K562 (cell line): ENCODE data around the gene PPP1R15A. TPM values are rescaled to one million over a fixed set of nuclear protein-coding genes. Genes with fewer than 3 reads are reported as not detected.

Experiments used
- C11orf30 ChIP-seq: fragments of 450-650 bp; IDR thresholded peaks from 2 replicates; pipeline ENCODE4 v1.6.1; 2016; ENCODE audit warnings: low read depth, mild to moderate bottlenecking
- FOXJ2 ChIP-seq: fragments of 200-800 bp; sonication (Bioruptor generic); IDR thresholded peaks from 2 replicates; pipeline ENCODE4 v1.6.1; 2016; ENCODE audit warnings: missing genetic modification characterization, missing compliant biosample characterization
- FOXM1 ChIP-seq, 2 experiments: fragments of 450-650 bp in 1 of 2; sonication (generic) in 1 of 2; formaldehyde crosslinking in 1 of 2; IDR thresholded peaks; 2 replicates each; pipeline versions ENCODE4 v1.6.1 to v1.9.0; 2017 to 2022; ENCODE audit warnings: low read depth in 2 of 2, mild to moderate bottlenecking in 2 of 2, missing genetic modification reagents in 1 of 2, moderate library complexity in 1 of 2
- HDAC2 ChIP-seq: fragments of 450-650 bp; IDR thresholded peaks from 2 replicates; pipeline ENCODE4 v1.6.1; 2016; ENCODE audit warnings: mild to moderate bottlenecking
- HOXB6 ChIP-seq: fragments of 250-450 bp; sonication (Bioruptor Pico); IDR thresholded peaks from 2 replicates; pipeline ENCODE4 v1.5.1; 2022; ENCODE audit warnings: mild to moderate bottlenecking, borderline replicate concordance
- MTF1 ChIP-seq: fragments of 250-450 bp; sonication (Bioruptor Pico); IDR thresholded peaks from 2 replicates; pipeline ENCODE4 v1.9.0; 2021; ENCODE audit warnings: moderate library complexity, mild to moderate bottlenecking, inconsistent platforms, borderline replicate concordance
- NELFE ChIP-seq: IDR thresholded peaks from 2 replicates; pipeline ENCODE4 v1.6.1; 2011; ENCODE audit warnings: mild to moderate bottlenecking; ENCODE audit not compliant: insufficient read depth, insufficient read length
- NFIX ChIP-seq: fragments of 250-450 bp; sonication (Bioruptor Pico); IDR thresholded peaks from 2 replicates; pipeline ENCODE4 v1.4.0; 2020; ENCODE audit warnings: low read depth, mild to moderate bottlenecking, moderate library complexity
- OTX1 ChIP-seq: fragments of 450-650 bp; formaldehyde crosslinking; IDR thresholded peaks from 2 replicates; pipeline ENCODE4 v1.4.0; 2022; ENCODE audit warnings: mild to moderate bottlenecking
- POLR2AphosphoS5 ChIP-seq: IDR thresholded peaks from 2 replicates; pipeline ENCODE4 v1.6.1; 2011; ENCODE audit warnings: mild to moderate bottlenecking, low read depth, low read length, moderate library complexity; ENCODE audit not compliant: control insufficient read depth, insufficient read depth
- POLR2G ChIP-seq: fragments of 200-400 bp; formaldehyde crosslinking; IDR thresholded peaks from 2 replicates; pipeline ENCODE4 v1.6.1; 2017; ENCODE audit warnings: low read depth, mild to moderate bottlenecking, antibody characterized with exemption, low read length, moderate library complexity
- RAD51 ChIP-seq: fragments of 450-650 bp; IDR thresholded peaks from 2 replicates; pipeline ENCODE4 v1.7.1; 2016; ENCODE audit warnings: low read depth, mild to moderate bottlenecking, borderline replicate concordance
- RUNX1 ChIP-seq: sonication (generic); IDR thresholded peaks from 2 replicates; pipeline ENCODE4 v1.6.1; 2016; ENCODE audit warnings: antibody characterized with exemption, low read depth
- SUPT5H ChIP-seq: fragments of 450-650 bp; IDR thresholded peaks from 2 replicates; pipeline ENCODE4 v1.6.1; 2016
- ZC3H11A ChIP-seq: IDR thresholded peaks from 2 replicates; pipeline ENCODE4 v1.6.1; 2012; ENCODE audit warnings: low read depth, low read length, improper control_type of control experiment
- ZNF77 ChIP-seq: fragments of 250-450 bp; sonication (Bioruptor Pico); IDR thresholded peaks from 2 replicates; pipeline ENCODE4 v1.5.0; 2020
- polyA plus RNA-seq, 8 experiments: library from polyadenylated mRNA; depleted of rRNA in 4 of 8; stranded (reverse) in 5 of 8; unstranded in 3 of 8; fragments of >200 nt; fragmentation: Nextera tagmentation in 2 of 8; fragmentation: Illumina TruSeq in 1 of 8; extraction: Ambion mirVana in 2 of 8; extraction: Trizol in 1 of 8; gene quantifications; 2 replicates each; pipeline versions ENCODE4 v1.2.1 to v1.2.3, GENCODE V29; 2011 to 2014; ENCODE audit warnings: inconsistent platforms in 1 of 8, missing spikeins in 1 of 8
- total RNA-seq, 7 experiments: library from RNA; depleted of rRNA in 6 of 7; stranded (reverse); fragments of >200 nt in 6 of 7; fragmentation: Illumina TruSeq in 2 of 7; extraction: Trizol in 2 of 7; gene quantifications; 2 replicates each; pipeline versions ENCODE4 v1.2.1 to v1.2.3, GENCODE V29; 2011 to 2021; ENCODE audit warnings: low replicate concordance in 1 of 7
- TF ChIP-seq, protein P1 (sequence below): fragments of 450-650 bp; IDR thresholded peaks from 2 replicates; pipeline ENCODE4 v1.6.1; 2017; ENCODE audit warnings: antibody characterized with exemption
- TF ChIP-seq, protein P2 (sequence below): sonication (generic); formaldehyde crosslinking; IDR thresholded peaks from 2 replicates; pipeline ENCODE4 v1.8.0; 2023; ENCODE audit warnings: mild to moderate bottlenecking, missing genetic modification reagents
- TF ChIP-seq, protein P3 (sequence below): sonication (generic); formaldehyde crosslinking; IDR thresholded peaks from 2 replicates; pipeline ENCODE4 v1.8.1; 2022; ENCODE audit warnings: missing genetic modification reagents
- TF ChIP-seq, protein P4 (sequence below): fragments of 450-650 bp; IDR thresholded peaks from 2 replicates; pipeline ENCODE4 v1.6.1; 2017; ENCODE audit warnings: mild to moderate bottlenecking, moderate library complexity
- TF ChIP-seq, protein P5 (sequence below): fragments of 450-650 bp; formaldehyde crosslinking; IDR thresholded peaks from 2 replicates; pipeline ENCODE4 v1.4.0; 2022; ENCODE audit warnings: mild to moderate bottlenecking, moderate library complexity

PPP1R15A gene
- total and polyA plus RNA-seq, 9 of the 15 experiments (the other 6 are each of a cell fraction or from before 2014, with no cell fraction given) = 0.42 to 73.7 (median 44.0) TPM

DNA sequence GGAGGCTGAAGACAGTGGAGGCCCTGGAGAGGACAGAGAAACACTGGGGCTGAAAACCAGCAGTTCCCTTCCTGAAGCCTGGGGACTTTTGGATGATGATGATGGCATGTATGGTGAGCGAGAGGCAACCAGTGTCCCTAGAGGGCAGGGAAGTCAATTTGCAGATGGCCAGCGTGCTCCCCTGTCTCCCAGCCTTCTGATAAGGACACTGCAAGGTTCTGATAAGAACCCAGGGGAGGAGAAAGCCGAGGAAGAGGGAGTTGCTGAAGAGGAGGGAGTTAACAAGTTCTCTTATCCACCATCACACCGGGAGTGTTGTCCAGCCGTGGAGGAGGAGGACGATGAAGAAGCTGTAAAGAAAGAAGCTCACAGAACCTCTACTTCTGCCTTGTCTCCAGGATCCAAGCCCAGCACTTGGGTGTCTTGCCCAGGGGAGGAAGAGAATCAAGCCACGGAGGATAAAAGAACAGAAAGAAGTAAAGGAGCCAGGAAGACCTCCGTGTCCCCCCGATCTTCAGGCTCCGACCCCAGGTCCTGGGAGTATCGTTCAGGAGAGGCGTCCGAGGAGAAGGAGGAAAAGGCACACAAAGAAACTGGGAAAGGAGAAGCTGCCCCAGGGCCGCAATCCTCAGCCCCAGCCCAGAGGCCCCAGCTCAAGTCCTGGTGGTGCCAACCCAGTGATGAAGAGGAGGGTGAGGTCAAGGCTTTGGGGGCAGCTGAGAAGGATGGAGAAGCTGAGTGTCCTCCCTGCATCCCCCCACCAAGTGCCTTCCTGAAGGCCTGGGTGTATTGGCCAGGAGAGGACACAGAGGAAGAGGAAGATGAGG is 1.5 kb downstream of the PPP1R15A start (continued):
- TF ChIP-seq, protein P1, sequence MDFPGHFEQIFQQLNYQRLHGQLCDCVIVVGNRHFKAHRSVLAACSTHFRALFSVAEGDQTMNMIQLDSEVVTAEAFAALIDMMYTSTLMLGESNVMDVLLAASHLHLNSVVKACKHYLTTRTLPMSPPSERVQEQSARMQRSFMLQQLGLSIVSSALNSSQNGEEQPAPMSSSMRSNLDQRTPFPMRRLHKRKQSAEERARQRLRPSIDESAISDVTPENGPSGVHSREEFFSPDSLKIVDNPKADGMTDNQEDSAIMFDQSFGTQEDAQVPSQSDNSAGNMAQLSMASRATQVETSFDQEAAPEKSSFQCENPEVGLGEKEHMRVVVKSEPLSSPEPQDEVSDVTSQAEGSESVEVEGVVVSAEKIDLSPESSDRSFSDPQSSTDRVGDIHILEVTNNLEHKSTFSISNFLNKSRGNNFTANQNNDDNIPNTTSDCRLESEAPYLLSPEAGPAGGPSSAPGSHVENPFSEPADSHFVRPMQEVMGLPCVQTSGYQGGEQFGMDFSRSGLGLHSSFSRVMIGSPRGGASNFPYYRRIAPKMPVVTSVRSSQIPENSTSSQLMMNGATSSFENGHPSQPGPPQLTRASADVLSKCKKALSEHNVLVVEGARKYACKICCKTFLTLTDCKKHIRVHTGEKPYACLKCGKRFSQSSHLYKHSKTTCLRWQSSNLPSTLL = no peak; the same call in 1 of the 2 replicates
- no peak for TF ChIP-seq ZC3H11A
- TF ChIP-seq HOXB6 = no peak
- TF ChIP-seq HDAC2 = peak; percentile 90
- no peak for TF ChIP-seq MTF1
- no peak for TF ChIP-seq NELFE
- TF ChIP-seq, protein P2, sequence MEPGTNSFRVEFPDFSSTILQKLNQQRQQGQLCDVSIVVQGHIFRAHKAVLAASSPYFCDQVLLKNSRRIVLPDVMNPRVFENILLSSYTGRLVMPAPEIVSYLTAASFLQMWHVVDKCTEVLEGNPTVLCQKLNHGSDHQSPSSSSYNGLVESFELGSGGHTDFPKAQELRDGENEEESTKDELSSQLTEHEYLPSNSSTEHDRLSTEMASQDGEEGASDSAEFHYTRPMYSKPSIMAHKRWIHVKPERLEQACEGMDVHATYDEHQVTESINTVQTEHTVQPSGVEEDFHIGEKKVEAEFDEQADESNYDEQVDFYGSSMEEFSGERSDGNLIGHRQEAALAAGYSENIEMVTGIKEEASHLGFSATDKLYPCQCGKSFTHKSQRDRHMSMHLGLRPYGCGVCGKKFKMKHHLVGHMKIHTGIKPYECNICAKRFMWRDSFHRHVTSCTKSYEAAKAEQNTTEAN (CRISPR knock-in tag) = peak; percentile 67; the same call in 1 of the 2 replicates
- no peak for TF ChIP-seq NFIX (CRISPR knock-in tag)
- TF ChIP-seq RAD51 = peak; percentile 41; the same call in 1 of the 2 replicates
- TF ChIP-seq FOXJ2 (tag) = no peak
- TF ChIP-seq, protein P3, sequence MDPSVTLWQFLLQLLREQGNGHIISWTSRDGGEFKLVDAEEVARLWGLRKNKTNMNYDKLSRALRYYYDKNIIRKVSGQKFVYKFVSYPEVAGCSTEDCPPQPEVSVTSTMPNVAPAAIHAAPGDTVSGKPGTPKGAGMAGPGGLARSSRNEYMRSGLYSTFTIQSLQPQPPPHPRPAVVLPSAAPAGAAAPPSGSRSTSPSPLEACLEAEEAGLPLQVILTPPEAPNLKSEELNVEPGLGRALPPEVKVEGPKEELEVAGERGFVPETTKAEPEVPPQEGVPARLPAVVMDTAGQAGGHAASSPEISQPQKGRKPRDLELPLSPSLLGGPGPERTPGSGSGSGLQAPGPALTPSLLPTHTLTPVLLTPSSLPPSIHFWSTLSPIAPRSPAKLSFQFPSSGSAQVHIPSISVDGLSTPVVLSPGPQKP (CRISPR knock-in tag) = no peak
- peak; percentile 94 for TF ChIP-seq RUNX1
- TF ChIP-seq, protein P4, sequence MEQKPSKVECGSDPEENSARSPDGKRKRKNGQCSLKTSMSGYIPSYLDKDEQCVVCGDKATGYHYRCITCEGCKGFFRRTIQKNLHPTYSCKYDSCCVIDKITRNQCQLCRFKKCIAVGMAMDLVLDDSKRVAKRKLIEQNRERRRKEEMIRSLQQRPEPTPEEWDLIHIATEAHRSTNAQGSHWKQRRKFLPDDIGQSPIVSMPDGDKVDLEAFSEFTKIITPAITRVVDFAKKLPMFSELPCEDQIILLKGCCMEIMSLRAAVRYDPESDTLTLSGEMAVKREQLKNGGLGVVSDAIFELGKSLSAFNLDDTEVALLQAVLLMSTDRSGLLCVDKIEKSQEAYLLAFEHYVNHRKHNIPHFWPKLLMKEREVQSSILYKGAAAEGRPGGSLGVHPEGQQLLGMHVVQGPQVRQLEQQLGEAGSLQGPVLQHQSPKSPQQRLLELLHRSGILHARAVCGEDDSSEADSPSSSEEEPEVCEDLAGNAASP = no peak
- TF ChIP-seq, protein P5, sequence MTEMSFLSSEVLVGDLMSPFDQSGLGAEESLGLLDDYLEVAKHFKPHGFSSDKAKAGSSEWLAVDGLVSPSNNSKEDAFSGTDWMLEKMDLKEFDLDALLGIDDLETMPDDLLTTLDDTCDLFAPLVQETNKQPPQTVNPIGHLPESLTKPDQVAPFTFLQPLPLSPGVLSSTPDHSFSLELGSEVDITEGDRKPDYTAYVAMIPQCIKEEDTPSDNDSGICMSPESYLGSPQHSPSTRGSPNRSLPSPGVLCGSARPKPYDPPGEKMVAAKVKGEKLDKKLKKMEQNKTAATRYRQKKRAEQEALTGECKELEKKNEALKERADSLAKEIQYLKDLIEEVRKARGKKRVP (CRISPR knock-in tag) = 0 out of 2 replicates have a peak, but pooled peaks have one; percentile 51
- 0 out of 2 replicates have a peak, but pooled peaks have one; percentile 42 for TF ChIP-seq SUPT5H
- peak; percentile 96 for TF ChIP-seq FOXM1 (IDR thresholded peaks at IDR 0.05; ENCODE audit: low read depth)
- peak; percentile 41; the same call in 1 of the 2 replicates for TF ChIP-seq FOXM1 (CRISPR knock-in tag; IDR thresholded peaks at IDR 0.05; ENCODE audit: low read depth)
- peak; percentile 49; the same call in 1 of the 2 replicates for TF ChIP-seq POLR2G
- TF ChIP-seq POLR2AphosphoS5 = peak; percentile 99
- no peak for TF ChIP-seq ZNF77 (CRISPR knock-in tag)
- TF ChIP-seq C11orf30 = no peak
- TF ChIP-seq OTX1 = 0 out of 2 replicates have a peak, but pooled peaks have one; percentile 45
